ENCODE results near the gene LY6G6C.

DNA sequence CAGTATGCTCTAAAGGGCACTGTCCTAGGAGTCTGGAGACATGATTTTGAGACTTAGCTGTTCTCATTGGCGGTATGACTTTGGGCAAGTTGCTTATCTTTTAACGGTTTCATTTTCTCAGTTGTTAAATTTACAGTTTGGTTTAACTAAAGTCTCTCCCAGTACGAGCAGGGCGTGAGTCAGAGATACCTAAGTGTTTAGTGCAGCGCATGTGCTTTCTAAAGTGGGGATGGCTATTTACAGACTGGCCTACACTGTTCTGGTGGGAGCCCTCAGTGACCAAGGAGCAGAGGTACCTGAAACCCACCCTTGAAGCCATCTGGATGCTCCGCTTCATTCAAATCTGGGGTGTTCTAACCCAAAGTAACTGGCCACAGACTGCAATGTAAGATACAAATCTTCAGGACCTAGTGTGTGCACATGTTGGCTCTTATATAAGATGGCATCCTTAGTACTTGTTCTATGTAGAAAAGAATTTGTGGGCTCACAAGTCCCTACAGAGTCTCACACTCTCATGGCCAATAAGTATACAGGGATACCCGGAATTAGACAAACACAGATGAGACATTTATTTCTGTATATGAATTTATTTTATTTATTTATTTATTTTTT lies 29.0 kb upstream of the LY6G6C start:
- TF ChIP-seq, protein P1, sequence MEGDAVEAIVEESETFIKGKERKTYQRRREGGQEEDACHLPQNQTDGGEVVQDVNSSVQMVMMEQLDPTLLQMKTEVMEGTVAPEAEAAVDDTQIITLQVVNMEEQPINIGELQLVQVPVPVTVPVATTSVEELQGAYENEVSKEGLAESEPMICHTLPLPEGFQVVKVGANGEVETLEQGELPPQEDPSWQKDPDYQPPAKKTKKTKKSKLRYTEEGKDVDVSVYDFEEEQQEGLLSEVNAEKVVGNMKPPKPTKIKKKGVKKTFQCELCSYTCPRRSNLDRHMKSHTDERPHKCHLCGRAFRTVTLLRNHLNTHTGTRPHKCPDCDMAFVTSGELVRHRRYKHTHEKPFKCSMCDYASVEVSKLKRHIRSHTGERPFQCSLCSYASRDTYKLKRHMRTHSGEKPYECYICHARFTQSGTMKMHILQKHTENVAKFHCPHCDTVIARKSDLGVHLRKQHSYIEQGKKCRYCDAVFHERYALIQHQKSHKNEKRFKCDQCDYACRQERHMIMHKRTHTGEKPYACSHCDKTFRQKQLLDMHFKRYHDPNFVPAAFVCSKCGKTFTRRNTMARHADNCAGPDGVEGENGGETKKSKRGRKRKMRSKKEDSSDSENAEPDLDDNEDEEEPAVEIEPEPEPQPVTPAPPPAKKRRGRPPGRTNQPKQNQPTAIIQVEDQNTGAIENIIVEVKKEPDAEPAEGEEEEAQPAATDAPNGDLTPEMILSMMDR (IDR thresholded peaks at IDR 0.05; ENCODE audit: insufficient read depth, low read depth, low read length), result no peak
- no peak for TF ChIP-seq EZH2 (IDR thresholded peaks at IDR 0.05; ENCODE audit: insufficient read depth, low read length)

All from astrocyte (in vitro differentiated cells and primary cell).